OCI-LY7 (cell line): Measurements from ENCODE around the gene MPP7. TPM values are rescaled to one million over a fixed set of nuclear protein-coding genes. Genes with fewer than 3 reads are reported as not detected.

Experiments used
- Bru-seq: library from RNA; stranded (reverse); fragments of 400-500 nt; gene quantifications from one replicate; lab custom pipeline; 2021; lab: Mats Ljungman, UMichigan
- BruChase-seq, 2 experiments: library from RNA; stranded (reverse); fragments of 400-500 nt; gene quantifications; one replicate each; lab custom pipeline; 2021; lab: Mats Ljungman, UMichigan
- BruUV-seq: library from RNA; stranded (reverse); fragments of 400-500 nt; replicated peaks from 2 replicates; lab custom pipeline; 2021; lab: Mats Ljungman, UMichigan
- CTCF ChIA-PET: fragments of 300-600 bp; sonication (Branson Sonifier 250); formaldehyde crosslinking; loops from one replicate; lab custom pipeline; 2022; ENCODE audit warnings: antibody characterized with exemption; ENCODE audit not compliant: unreplicated experiment; lab: Charles Lee
- POLR2A ChIA-PET: fragments of 300-600 bp; sonication (Branson Sonifier 250); formaldehyde crosslinking; loops from one replicate; lab custom pipeline; 2022; ENCODE audit warnings: antibody characterized with exemption; lab: Charles Lee
- DNase-seq: peaks from one replicate; pipeline ENCODE4 v3.0.0-alpha.2; 2015; ENCODE audit warnings: low spot score
- H2AFZ ChIP-seq: fragments of 200-600 bp; sonication (generic), shearing (Covaris generic); 2 replicates; pipeline ENCODE4 v1.6.1; 2014; ENCODE audit warnings: mild to moderate bottlenecking, antibody characterized with exemption, low read length, moderate library complexity
- H3K27ac ChIP-seq: fragments of 200-600 bp; sonication (generic); 2 replicates; pipeline ENCODE4 v1.5.1; 2014; ENCODE audit warnings: mixed run types, low read depth, mild to moderate bottlenecking, moderate library complexity, low read length, inconsistent platforms; ENCODE audit not compliant: poor library complexity, severe bottlenecking
- H3K36me3 ChIP-seq: fragments of 200-600 bp; sonication (generic); 2 replicates; pipeline ENCODE4 v1.6.1; 2014; ENCODE audit warnings: mild to moderate bottlenecking, antibody characterized with exemption, low read length, moderate library complexity, mixed read lengths; ENCODE audit not compliant: insufficient read depth
- H3K4me1 ChIP-seq: fragments of 200-600 bp; sonication (generic); 2 replicates; pipeline ENCODE4 v1.5.1; 2014; ENCODE audit warnings: mild to moderate bottlenecking, low read length; ENCODE audit not compliant: insufficient read depth, poor library complexity, severe bottlenecking
- H3K4me2 ChIP-seq: fragments of 200-600 bp; sonication (generic); 2 replicates; pipeline ENCODE4 v1.6.1; 2014; ENCODE audit warnings: mild to moderate bottlenecking, low read length
- H3K4me3 ChIP-seq: fragments of 200-600 bp; sonication (generic); 2 replicates; pipeline ENCODE4 v1.5.1; 2014; ENCODE audit warnings: mild to moderate bottlenecking, low read depth, low read length; ENCODE audit not compliant: poor library complexity, severe bottlenecking
- H3K79me2 ChIP-seq: fragments of 200-600 bp; sonication (generic); 2 replicates; pipeline ENCODE4 v1.6.1; 2016; ENCODE audit warnings: low read depth, mild to moderate bottlenecking, low read length, moderate library complexity, mixed read lengths; ENCODE audit not compliant: insufficient read depth
- H3K9me2 ChIP-seq: fragments of 200-600 bp; sonication (generic); 2 replicates; pipeline ENCODE4 v1.6.1; 2016; ENCODE audit warnings: mild to moderate bottlenecking, low read length, mixed read lengths; ENCODE audit not compliant: insufficient read depth
- H3K9me3 ChIP-seq: fragments of 200-600 bp; sonication (generic); 2 replicates; pipeline ENCODE4 v1.6.1; 2014; ENCODE audit warnings: mild to moderate bottlenecking, mixed run types, low read length, mixed read lengths
- H4K20me1 ChIP-seq: fragments of 200-600 bp; sonication (generic); 2 replicates; pipeline ENCODE4 v1.6.1; 2014; ENCODE audit warnings: mild to moderate bottlenecking, antibody characterized with exemption, low read length, moderate library complexity, mixed read lengths; ENCODE audit not compliant: insufficient read depth
- EZH2phosphoT487 ChIP-seq: fragments of 200-600 bp; sonication (generic); IDR thresholded peaks from 2 replicates; pipeline ENCODE4 v1.6.1; 2018; ENCODE audit warnings: low read depth, borderline replicate concordance, mild to moderate bottlenecking, mixed run types, antibody characterized with exemption, low read length, moderate library complexity, mixed read lengths
- intact Hi-C: fragments of 100-400 bp; cut with micrococcal nuclease; formaldehyde crosslinking; loops from one replicate; pipeline ENCODE4 v1.10.0; 2022; ENCODE audit not compliant: unreplicated experiment
- long read RNA-seq: library from polyadenylated mRNA; stranded (forward); transcript quantifications from one replicate; pipeline ENCODE4 v2.0.0, GENCODE V29; 2022
- total RNA-seq, 2 experiments: library from RNA; depleted of rRNA in 1 of 2; stranded (reverse); fragments of >200 nt in 1 of 2; shearing (Covaris generic) in 1 of 2; gene quantifications; 2 replicates each; pipeline ENCODE4 v1.2.3, GENCODE V29; 2014 to 2022
- TF ChIP-seq, protein P1 (sequence below): fragments of 200-600 bp; sonication (generic); conservative IDR thresholded peaks from 2 replicates; pipeline ENCODE4 v1.5.1; 2014; ENCODE audit warnings: mild to moderate bottlenecking, antibody characterized with exemption, low read length, moderate library complexity, mixed read lengths

The MPP7 gene
- 15.0 and 20.4 TPM in 2 replicates for total RNA-seq (2014; rRNA removed; shearing (Covaris generic))
- 19.6 and 26.4 TPM in 2 replicates for total RNA-seq (2022)
- percentile 70 among the genes with signal in this experiment for Bru-seq, nascent RNA
- percentile 59 among the genes with signal in this experiment for BruChase-seq, experiment 1, labeled RNA remaining after a 6-hour chase
- BruChase-seq, experiment 2, labeled RNA remaining after a 2-hour chase = percentile 57 among the genes with signal in this experiment
- long read RNA-seq, full-length matches to known transcripts = 4 of 60 reads
- long read RNA-seq, partial matches to known transcripts = 7 of 60 reads
- long read RNA-seq, other reads (novel, unspliced or antisense) = 49 of 60 reads

DNA sequence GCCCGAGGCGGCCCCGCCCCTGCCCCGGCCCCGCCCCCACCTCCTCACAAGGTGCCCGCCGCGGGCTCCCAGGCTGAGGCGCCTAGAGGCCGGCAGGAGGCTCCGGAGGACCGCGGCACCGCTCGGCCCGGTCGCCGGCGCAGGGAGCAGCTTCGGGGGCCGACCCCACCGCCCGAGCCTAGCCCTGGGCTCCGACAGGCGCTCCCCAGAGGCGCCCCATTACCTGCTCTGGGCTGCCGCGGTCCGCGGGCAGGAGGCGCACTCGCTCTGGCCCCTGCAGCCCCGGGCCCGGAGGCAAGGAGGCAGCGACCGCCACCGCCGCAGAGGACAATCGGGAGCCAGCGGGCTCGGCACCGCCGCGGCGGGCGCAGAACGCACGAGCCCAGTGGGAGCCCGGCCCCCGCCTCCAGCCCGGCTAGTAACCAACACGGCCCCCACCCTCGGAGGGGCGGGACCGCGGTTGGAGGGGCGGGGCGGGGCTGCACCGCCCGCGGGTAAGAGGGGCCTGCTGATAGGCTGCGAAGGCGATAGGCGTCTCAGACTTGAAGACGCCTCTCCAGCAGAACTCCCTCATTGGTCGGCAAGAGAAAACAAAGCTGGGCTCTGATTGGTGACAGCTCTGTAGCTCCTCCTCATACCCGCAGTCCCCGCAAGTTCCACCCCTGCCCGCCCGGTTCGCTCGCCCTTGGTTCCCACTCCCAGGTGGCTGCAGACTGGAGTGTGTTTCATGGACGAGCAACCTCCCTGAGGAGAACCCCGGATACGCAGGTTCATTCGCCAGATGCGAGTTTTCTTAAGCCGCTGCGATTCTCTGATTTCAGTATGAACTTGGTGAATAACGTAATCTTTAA, at the start of gene MPP7:
TSS of gene MPP7 (minus strand) at position 427 of the 851 bp plus-strand sequence. CDS start 64,460 bp downstream, outside the sequence.
- CTCF ChIA-PET = interaction anchor here (0.5 to 2.8 kb wide), 11 partner anchors 9 to 85 kb away, joined by 3 to 28 read pairs (median 4); no protein-coding TSS in a partner anchor
- Histone ChIP-seq H2AFZ (peak within 1 kb of the TSS; percentile 81), H3K4me3 (peak within 1 kb of the TSS; percentile 73), H3K9me2 (no peaks in the 10 kb centered on the region), H3K9me3 (no peaks in the 10 kb centered on the region), H4K20me1 (no peaks in the 10 kb centered on the region), H3K27ac (peak within 1 kb of the TSS; percentile 58), H3K36me3 (no peaks in the 10 kb centered on the region), H3K4me1 (peaks cover 56% of the 10 kb centered on the region), H3K4me2 (peak within 1 kb of the TSS; percentile 86), H3K79me2 (peaks cover 30% of the 10 kb centered on the region; the same call in 1 of the 2 replicates)
- peak; percentile 98 for DNase-seq
- TF ChIP-seq EZH2phosphoT487 = no peak
- TF ChIP-seq, protein P1, sequence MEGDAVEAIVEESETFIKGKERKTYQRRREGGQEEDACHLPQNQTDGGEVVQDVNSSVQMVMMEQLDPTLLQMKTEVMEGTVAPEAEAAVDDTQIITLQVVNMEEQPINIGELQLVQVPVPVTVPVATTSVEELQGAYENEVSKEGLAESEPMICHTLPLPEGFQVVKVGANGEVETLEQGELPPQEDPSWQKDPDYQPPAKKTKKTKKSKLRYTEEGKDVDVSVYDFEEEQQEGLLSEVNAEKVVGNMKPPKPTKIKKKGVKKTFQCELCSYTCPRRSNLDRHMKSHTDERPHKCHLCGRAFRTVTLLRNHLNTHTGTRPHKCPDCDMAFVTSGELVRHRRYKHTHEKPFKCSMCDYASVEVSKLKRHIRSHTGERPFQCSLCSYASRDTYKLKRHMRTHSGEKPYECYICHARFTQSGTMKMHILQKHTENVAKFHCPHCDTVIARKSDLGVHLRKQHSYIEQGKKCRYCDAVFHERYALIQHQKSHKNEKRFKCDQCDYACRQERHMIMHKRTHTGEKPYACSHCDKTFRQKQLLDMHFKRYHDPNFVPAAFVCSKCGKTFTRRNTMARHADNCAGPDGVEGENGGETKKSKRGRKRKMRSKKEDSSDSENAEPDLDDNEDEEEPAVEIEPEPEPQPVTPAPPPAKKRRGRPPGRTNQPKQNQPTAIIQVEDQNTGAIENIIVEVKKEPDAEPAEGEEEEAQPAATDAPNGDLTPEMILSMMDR = peak; percentile 55
- intact Hi-C loops = loop anchor here (1.0 to 5.0 kb wide), 6 partner anchors 21 to 126 kb away; no protein-coding TSS in a partner anchor
- no TSS peak for BruUV-seq
- POLR2A ChIA-PET = interaction anchor here (0.6 to 3.8 kb wide), 27 partner anchors 10 to 90 kb away, joined by 3 to 35 read pairs (median 4); no protein-coding TSS in a partner anchor

DNA sequence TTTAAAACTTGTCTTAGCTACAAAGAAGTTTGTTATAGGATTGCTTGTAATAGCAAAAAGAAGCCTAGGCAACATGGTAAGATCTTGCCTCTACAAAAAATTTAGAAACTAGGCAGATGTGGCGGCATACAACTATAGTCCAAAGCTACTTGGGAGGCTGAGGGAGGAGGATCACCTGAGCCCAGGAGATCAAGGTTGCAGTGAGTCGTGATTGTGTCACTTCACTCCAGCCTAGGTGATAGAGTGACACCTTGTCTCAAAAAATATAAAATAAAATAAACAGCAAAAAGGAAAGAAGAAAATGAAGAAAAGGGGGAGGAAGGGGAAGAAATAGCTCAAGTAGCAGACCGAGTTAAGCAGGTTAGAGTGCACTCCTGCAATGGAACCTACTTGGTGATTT, 47.0 kb upstream of the MPP7 start:
- BruUV-seq = no TSS peak
- intact Hi-C loops = no loop called here
- H3K36me3 ChIP-seq = no peaks in the 10 kb centered on the region
- H3K4me3 ChIP-seq = no peak overlapping the region
- no peak overlapping the region for H2AFZ ChIP-seq
- no peak for TF ChIP-seq EZH2phosphoT487
- TF ChIP-seq, protein P1 = no peak
- ChIA-PET POLR2A (interaction anchor here (0.6 to 2.6 kb wide), 7 partner anchors 9 to 1977 kb away, joined by 3 to 11 read pairs (median 4); no protein-coding TSS in a partner anchor), CTCF (interaction anchor here (0.5 kb wide), 1 partner anchor 288 kb away, joined by 5 read pairs; no protein-coding TSS in a partner anchor)
- no peak overlapping the region for H3K4me2 ChIP-seq
- DNase-seq = no peak
- H3K9me3 ChIP-seq = peaks cover 9% of the 10 kb centered on the region; the same call in 1 of the 2 replicates
- no peaks in the 10 kb centered on the region for H3K79me2 ChIP-seq
- H3K9me2 ChIP-seq = no peaks in the 10 kb centered on the region
- H4K20me1 ChIP-seq = no peaks in the 10 kb centered on the region
- no peak overlapping the region for H3K27ac ChIP-seq
- H3K4me1 ChIP-seq = no peaks in the 10 kb centered on the region
